ENCODE measurements around the gene NHLH2. TPM values are rescaled to one million over a fixed set of nuclear protein-coding genes. Genes with fewer than 3 reads are reported as not detected.

Gene NHLH2
- total RNA-seq, 2 donors from 2014 or later = not detected

GRCh38 chr1:115873184-115873583 lies 32.3 kb upstream of the NHLH2 start:
- no peaks in the 10 kb centered on the region for H3K9me3 ChIP-seq
- no peak overlapping the region for H3K27ac ChIP-seq
- DNase-seq (no peak), ATAC-seq (no peak)
- no peaks in the 10 kb centered on the region for H3K27me3 ChIP-seq
- intact Hi-C loops (cut with DNase I) = no loop called here
- H3K4me1 ChIP-seq = no peaks in the 10 kb centered on the region
- TF ChIP-seq POLR2A (IDR thresholded peaks at IDR 0.05) = no peak
- no peak for TF ChIP-seq CTCF (IDR thresholded peaks at IDR 0.05)
- 39 to 73% methylated on average over 2 of the region's 2 CpGs for WGBS, 2 donors
- H3K36me3 ChIP-seq (replicated peaks in 1 of 2; ENCODE audit: insufficient read depth in 1 of 2, low read depth in 2 of 2) = no peaks in the 10 kb centered on the region
- no peak overlapping the region for H3K4me3 ChIP-seq

GRCh38 chr1:115869064-115869463 lies 28.1 kb upstream of the NHLH2 start:
- 58 to 61% methylated on average over 5 of the region's 5 CpGs for WGBS, 2 donors
- H3K9me3 ChIP-seq = no peaks in the 10 kb centered on the region
- no peak for ATAC-seq

GRCh38 chr1:115867216-115867615 lies 26.3 kb upstream of the NHLH2 start:
- no peaks in the 10 kb centered on the region for H3K9me3 ChIP-seq
- H3K27ac ChIP-seq = no peak overlapping the region
- intact Hi-C loops (cut with DNase I) = no loop called here
- H3K4me3 ChIP-seq = no peak overlapping the region
- peak; percentile 52 for ATAC-seq
- TF ChIP-seq CTCF (IDR thresholded peaks at IDR 0.05) (no peak), POLR2A (IDR thresholded peaks at IDR 0.05) (no peak)
- H3K36me3 ChIP-seq (replicated peaks in 1 of 2; ENCODE audit: insufficient read depth in 1 of 2, low read depth in 2 of 2) = no peaks in the 10 kb centered on the region
- H3K27me3 ChIP-seq = no peaks in the 10 kb centered on the region
- 46 to 61% methylated on average over 1 of the region's 1 CpG for WGBS, 2 donors
- DNase-seq = no peak
- H3K4me1 ChIP-seq = no peaks in the 10 kb centered on the region

More at GRCh38 chr1:115869064-115869463, 28.1 kb upstream of the NHLH2 start:
- Histone ChIP-seq H3K36me3 (replicated peaks in 1 of 2; ENCODE audit: insufficient read depth in 1 of 2, low read depth in 2 of 2) (no peaks in the 10 kb centered on the region), H3K4me3 (no peak overlapping the region), H3K27ac (no peak overlapping the region), H3K4me1 (no peaks in the 10 kb centered on the region), H3K27me3 (no peaks in the 10 kb centered on the region)
- intact Hi-C loops (cut with DNase I) = no loop called here
- TF ChIP-seq POLR2A (IDR thresholded peaks at IDR 0.05) (no peak), CTCF (IDR thresholded peaks at IDR 0.05) (no peak)
- no peak for DNase-seq

GRCh38 chr1:115865704-115866380 lies 24.9 kb upstream of the NHLH2 start:
- Histone ChIP-seq H3K27me3 (no peaks in the 10 kb centered on the region), H3K4me3 (no peak overlapping the region), H3K36me3 (replicated peaks in 1 of 2; ENCODE audit: insufficient read depth in 1 of 2, low read depth in 2 of 2) (no peaks in the 10 kb centered on the region), H3K4me1 (no peaks in the 10 kb centered on the region), H3K27ac (no peak overlapping the region), H3K9me3 (no peaks in the 10 kb centered on the region)
- TF ChIP-seq POLR2A (IDR thresholded peaks at IDR 0.05) (no peak), CTCF (IDR thresholded peaks at IDR 0.05) (no peak)
- DNase-seq = no peak
- 61 to 65% methylated on average over 4 of the region's 4 CpGs for WGBS, 2 donors
- intact Hi-C loops (cut with DNase I) = no loop called here
- no peak for ATAC-seq

GRCh38 chr1:115862403-115862802 lies 21.5 kb upstream of the NHLH2 start:
- ATAC-seq (no peak), DNase-seq (no peak)
- TF ChIP-seq CTCF (IDR thresholded peaks at IDR 0.05) (no peak), POLR2A (IDR thresholded peaks at IDR 0.05) (no peak)
- H3K9me3 ChIP-seq = no peaks in the 10 kb centered on the region
- H3K27me3 ChIP-seq = no peaks in the 10 kb centered on the region
- H3K27ac ChIP-seq = no peak overlapping the region
- no peaks in the 10 kb centered on the region for H3K36me3 ChIP-seq (replicated peaks in 1 of 2; ENCODE audit: insufficient read depth in 1 of 2, low read depth in 2 of 2)
- WGBS, 2 donors = 69 to 86% methylated on average over 7 of the region's 7 CpGs
- intact Hi-C loops (cut with DNase I) = no loop called here
- no peaks in the 10 kb centered on the region for H3K4me1 ChIP-seq
- H3K4me3 ChIP-seq = no peak overlapping the region

Measured in body of pancreas (tissue), 4 donors.